ENCODE data around the gene CTNND2.

- TF ChIP-seq MEF2D (tag; conservative IDR thresholded peaks at IDR 0.05; ENCODE audit: low read depth) (no peak), ZNF592 (IDR thresholded peaks at IDR 0.05) (no peak), JUND (IDR thresholded peaks at IDR 0.05; ENCODE audit: borderline replicate concordance, low read depth, low read length) (no peak), JUND (tag; IDR thresholded peaks at IDR 0.05; ENCODE audit: borderline replicate concordance, low read depth, low read length) (no peak)
- TF ChIP-seq, protein P1, sequence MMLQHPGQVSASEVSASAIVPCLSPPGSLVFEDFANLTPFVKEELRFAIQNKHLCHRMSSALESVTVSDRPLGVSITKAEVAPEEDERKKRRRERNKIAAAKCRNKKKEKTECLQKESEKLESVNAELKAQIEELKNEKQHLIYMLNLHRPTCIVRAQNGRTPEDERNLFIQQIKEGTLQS (IDR thresholded peaks at IDR 0.05), result no peak
- TF ChIP-seq, protein P1 (CRISPR knock-in tag; conservative IDR thresholded peaks at IDR 0.05), result no peak
These were observed 100.8 kb downstream of the CTNND2 start for GRCh38 chr5:11803436-11803835.

Measured in K562 (cell line).